Fibroblast of lung (primary cell): Measurements from ENCODE around the gene CABP7.

Experiments
- CTCF ChIP-seq, 2 donors: IDR thresholded peaks in 1 of 2; conservative IDR thresholded peaks in 1 of 2; 1 replicate in 1 of 2; 2 replicates in 1 of 2; pipeline ENCODE4 v1.5.1; 2011 to 2012; ENCODE audit warnings: low read length in 2 of 2, control low read depth in 1 of 2, inconsistent platforms in 1 of 2, low read depth in 1 of 2, mild to moderate bottlenecking in 1 of 2
- EZH2 ChIP-seq: IDR thresholded peaks from 2 replicates; pipeline ENCODE4 v1.5.1; 2012; ENCODE audit warnings: low read length, control low read depth, mild to moderate bottlenecking; ENCODE audit errors: missing control alignments

GRCh38 chr22:29702000-29702930 lies 17.5 kb upstream of the CABP7 start:
- TF ChIP-seq CTCF (conservative IDR thresholded peaks at IDR 0.05 in 1 of 2, IDR thresholded peaks at IDR 0.05 in 1 of 2; ENCODE audit: low read depth in 1 of 2, low read length in 2 of 2) (no peak), EZH2 (no peak)
